IPS-11a (cell line): ENCODE data around the gene AGPAT4.
"Not testable (repeated sequence)": the region's sequence is repeated elsewhere in the genome, so short reads cannot be mapped to it uniquely, and the experiment has no call there.

Source experiments
- H3K4me3 ChIP-seq: one replicate; pipeline ENCODE4 v1.5.1; 2013; ENCODE audit warnings: low read depth, low read length, control low read depth

AGPAT4 gene

GRCh38 chr6:161207200-161207599, 66.7 kb downstream of the AGPAT4 start:
- no peak overlapping the region for H3K4me3 ChIP-seq

GRCh38 chr6:161204866-161205557, 68.8 kb downstream of the AGPAT4 start:
- no peak overlapping the region for H3K4me3 ChIP-seq

DNA sequence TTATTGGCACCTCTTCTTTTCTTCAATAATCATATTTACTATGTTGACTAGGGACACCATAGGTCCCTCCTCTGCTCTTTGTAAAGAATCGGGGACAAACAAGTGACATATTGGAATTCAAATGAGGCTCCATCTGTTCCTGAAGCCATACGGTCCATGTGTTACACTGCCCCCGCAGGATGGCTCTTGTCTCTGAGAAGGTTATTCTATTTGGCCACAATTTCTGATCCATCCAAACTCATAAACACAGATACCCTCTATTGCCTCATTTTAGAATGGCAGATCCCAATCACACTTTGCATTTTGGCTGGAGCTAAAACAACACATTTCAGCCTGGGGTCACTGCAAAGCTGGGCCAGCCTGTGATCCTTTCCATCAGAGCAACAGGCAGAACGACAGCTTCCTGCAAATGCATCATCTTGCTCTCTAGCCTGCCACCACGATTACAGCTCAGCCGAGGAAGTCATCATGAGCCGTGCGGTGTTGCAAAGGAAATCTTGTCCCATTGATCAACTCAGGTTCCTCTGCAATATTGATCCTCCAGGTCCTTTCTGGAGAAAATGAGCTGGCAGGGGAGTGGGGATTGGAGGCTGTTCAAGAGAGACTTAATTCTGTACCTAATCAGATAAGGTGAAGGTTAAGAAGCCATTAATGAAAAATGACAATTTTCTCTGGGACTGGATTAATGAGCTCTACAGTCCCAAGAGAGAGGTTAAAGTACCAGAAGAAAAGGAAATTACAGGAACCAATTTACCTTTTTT, 73.1 kb downstream of the AGPAT4 start:
- H3K4me3 ChIP-seq = no peak overlapping the region

GRCh38 chr6:161199850-161200249, 74.0 kb downstream of the AGPAT4 start:
- no peak overlapping the region for H3K4me3 ChIP-seq

DNA sequence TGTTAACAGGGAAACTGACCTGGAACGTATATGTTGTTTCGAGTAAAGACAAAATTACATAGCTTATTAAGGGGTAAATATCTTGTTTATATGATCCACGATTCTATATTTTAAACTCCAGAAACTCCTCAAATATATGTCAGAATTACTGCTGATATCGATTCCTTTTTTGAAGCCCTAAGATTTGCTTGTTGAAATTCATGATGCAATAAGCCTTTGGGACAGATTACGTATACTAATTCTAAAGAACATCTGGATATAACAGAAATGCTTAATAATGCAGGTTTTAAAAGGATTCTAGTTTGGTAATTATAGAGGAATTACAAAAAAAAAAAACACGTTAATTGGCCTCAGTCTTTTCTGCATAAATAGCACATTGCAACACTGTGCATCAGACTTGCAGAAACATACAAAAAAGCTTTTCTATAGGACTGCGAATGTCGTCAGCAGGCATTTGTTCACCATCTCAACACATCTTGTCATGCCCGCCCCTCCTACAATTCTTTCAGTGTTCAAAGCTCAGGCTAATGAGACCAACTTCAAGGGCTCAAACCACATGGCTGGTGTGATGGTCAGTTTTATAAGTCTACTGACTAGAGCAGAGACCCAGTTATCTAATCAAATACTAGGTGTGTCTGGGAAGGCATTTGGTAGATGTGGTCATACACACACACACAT, 74.9 kb downstream of the AGPAT4 start:
- no peak overlapping the region for H3K4me3 ChIP-seq

GRCh38 chr6:161198176-161198575, 75.7 kb downstream of the AGPAT4 start:
- no peak overlapping the region for H3K4me3 ChIP-seq

DNA sequence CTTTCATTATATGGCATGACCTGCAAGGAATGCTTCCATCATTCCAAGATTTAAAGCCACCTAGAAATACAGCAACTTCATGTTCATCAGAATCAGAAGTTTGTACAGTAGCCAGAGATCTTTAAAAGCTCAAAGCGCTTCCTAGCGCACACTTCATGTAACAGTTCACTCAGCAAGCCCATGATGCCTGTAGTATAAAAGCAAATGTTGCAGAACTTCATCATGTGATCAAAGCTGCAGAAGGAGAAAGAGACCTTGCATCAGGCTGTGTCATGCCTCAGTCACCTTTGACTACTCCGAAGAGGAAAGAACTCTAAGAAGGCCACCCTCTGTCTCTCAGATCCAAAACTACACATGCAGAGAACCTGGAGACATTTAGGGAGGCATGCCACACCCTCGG, 78.5 kb downstream of the AGPAT4 start:
- H3K4me3 ChIP-seq = no peak overlapping the region

DNA sequence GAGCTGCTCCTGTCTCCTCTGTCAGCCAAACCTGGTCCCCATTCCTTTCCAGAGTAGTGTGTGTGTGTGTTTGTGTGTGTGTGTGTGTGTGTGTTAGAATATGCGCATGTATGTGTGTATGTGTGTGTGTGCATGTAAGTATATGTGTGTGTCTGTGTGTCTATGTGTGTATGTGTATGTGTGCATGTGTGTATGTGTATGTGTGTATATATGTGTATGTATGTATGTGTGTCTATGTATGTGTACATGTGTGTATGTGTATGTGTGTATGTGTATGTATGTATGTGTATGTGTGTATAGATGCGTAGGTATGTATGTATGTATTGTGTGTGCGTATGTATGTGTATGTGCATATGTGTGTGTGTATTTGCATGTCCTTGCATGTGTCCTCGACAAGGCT, 79.5 kb downstream of the AGPAT4 start:
- no peak overlapping the region for H3K4me3 ChIP-seq

- no peak overlapping the region for H3K4me3 ChIP-seq
Observed at GRCh38 chr6:161192636-161193411, 81.0 kb downstream of the AGPAT4 start.

DNA sequence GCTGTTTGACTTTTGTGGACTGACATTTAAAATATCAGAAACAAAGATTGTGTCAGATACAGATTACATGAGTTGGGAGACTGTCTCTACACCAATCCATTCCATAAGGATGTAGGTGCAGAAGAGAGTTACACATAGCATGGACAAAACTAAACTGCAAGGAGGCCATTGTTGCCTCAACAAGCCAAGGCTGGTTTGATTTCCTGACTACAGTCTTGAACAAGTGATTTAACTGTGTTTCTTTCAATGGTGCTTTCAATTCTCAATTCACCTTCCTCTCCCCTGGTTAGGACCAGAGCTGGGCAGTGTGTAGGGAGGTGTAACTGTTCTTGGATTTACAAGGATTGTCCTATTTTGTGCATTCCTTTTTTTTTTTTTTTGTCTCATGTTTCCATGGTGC, 82.2 kb downstream of the AGPAT4 start:
- no peak overlapping the region for H3K4me3 ChIP-seq

- no peak overlapping the region for H3K4me3 ChIP-seq
Observed at GRCh38 chr6:161191007-161191406, 82.9 kb downstream of the AGPAT4 start.

DNA sequence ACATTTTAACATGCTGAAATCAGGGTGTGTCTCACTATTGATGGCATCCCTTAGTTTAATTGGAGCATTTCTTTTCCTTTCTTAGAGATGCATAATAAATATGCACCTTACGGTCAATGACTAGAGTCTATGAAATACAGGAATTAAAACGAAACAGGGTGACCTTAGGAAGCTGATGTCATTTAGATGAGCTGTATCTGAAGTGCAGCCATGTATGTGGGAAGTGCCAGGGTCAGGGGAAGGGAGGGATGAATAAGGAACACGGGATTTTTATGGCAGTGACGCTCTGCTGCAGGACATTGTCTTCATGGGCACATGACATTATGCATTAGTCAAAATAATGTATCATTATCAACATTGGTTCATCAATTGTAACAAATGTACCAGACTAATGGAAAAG, 84.0 kb downstream of the AGPAT4 start:
- H3K4me3 ChIP-seq = no peak overlapping the region

GRCh38 chr6:161188547-161189465, 85.1 kb downstream of the AGPAT4 start:
- no peak overlapping the region for H3K4me3 ChIP-seq

DNA sequence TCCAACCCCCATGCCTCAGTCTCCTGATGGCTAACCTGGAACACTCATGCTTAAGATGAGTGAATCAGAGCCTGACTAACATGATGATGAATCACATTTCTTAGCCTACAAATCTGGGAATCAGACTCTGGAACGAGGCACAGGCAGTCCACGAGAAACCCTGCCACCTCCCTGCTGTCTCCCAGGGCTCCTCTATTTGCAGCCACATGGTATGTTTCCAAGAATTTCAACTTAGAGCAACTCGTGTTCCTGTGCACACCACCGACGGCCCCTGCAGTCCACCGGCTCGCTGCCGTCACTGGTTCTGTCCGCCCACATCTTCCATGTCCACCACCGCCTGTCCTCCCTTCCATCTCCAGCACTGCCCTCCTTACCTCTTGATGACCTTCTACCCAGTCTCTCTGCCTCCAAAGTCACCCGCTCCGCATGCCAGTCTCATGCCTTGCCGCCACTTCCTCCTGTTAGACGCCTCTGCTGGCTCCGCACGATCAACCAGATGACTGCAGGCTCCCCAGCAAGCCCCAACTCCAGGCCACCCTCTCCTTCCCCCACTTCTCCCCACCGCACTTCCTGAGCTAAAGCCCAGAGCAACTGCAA, 87.6 kb downstream of the AGPAT4 start:
- no peak overlapping the region for H3K4me3 ChIP-seq

- no peak overlapping the region for H3K4me3 ChIP-seq
Observed at GRCh38 chr6:161181121-161181520, 92.7 kb downstream of the AGPAT4 start.

GRCh38 chr6:161178155-161178554, 95.7 kb downstream of the AGPAT4 start:
- not testable (repeated sequence) for H3K4me3 ChIP-seq

GRCh38 chr6:161176428-161176827, 97.4 kb downstream of the AGPAT4 start:
- not testable (repeated sequence) for H3K4me3 ChIP-seq

DNA sequence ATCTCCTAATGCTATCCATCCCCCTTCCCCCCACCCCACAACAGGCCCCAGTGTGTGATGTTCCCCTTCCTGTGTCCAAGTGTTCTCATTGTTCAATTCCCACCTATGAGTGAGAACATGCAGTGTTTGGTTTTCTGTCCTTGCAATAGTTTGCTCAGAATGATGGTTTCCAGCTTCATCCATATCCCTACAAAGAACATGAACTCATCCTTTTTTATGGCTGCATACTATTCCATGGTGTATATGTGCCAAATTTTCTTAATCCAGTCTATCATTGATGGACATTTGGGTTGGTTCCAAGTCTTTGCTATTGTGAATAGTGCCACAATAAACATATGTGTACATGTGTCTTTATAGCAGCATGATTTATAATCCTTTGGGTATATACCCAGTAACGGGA, 101.1 kb downstream of the AGPAT4 start:
- H3K4me3 ChIP-seq = not testable (repeated sequence)

- no peak overlapping the region for H3K4me3 ChIP-seq
Observed at GRCh38 chr6:161171207-161171606, 102.7 kb downstream of the AGPAT4 start.

DNA sequence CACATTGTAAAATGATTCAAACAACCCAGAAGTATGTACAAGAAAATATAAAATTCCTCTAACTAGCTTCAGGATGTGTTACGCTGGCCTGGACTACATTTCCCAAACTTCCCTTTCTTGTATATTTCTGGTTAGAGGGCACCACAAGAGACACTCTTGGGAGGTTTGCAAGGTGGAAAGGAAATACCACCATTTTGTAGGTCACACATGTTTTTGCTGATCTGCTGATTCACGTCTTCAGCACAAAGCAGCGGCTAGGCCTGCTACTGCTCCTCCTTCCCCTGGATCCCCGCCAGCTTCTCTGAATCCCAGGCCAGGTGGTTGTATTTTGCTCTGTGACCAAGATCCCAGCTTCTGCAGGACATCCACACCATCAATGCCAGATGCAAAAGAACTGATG, 104.2 kb downstream of the AGPAT4 start:
- H3K4me3 ChIP-seq = no peak overlapping the region
